Spinal cord (tissue), 10 donors: ENCODE results near the gene IFNLR1. TPM values are rescaled to one million over a fixed set of nuclear protein-coding genes. Genes with fewer than 3 reads are reported as not detected.

Experiments used
- DNase-seq, 6 donors: peaks; one replicate each; pipeline versions ENCODE4 v3.0.0 to v3.0.0-alpha.2; 2013 to 2015; ENCODE audit warnings: low spot score in 6 of 6, low read depth in 4 of 6
- H3K27ac ChIP-seq: one replicate; pipeline ENCODE4 v1.5.1; 2013; ENCODE audit warnings: low read depth, low read length, control low read depth
- H3K27me3 ChIP-seq: one replicate; pipeline ENCODE4 v1.6.1; 2013; ENCODE audit warnings: low read length; ENCODE audit not compliant: control insufficient read depth, insufficient read depth
- H3K36me3 ChIP-seq: one replicate; pipeline ENCODE4 v1.6.1; 2013; ENCODE audit warnings: low read length; ENCODE audit not compliant: control insufficient read depth, insufficient read depth
- H3K4me1 ChIP-seq: one replicate; pipeline ENCODE4 v1.6.1; 2013; ENCODE audit warnings: low read length; ENCODE audit not compliant: control insufficient read depth, insufficient read depth
- H3K4me3 ChIP-seq: one replicate; pipeline ENCODE4 v1.5.1; 2013; ENCODE audit warnings: low read depth, low read length, control low read depth
- H3K9me3 ChIP-seq: one replicate; pipeline ENCODE4 v1.6.1; 2013; ENCODE audit warnings: low read length; ENCODE audit not compliant: control insufficient read depth, insufficient read depth
- WGBS: methylation state at CpG from one replicate; pipeline ENCODE4 v1.1.5; 2013; ENCODE audit warnings: missing lambda C conversion rate; ENCODE audit not compliant: insufficient coverage; 5-methylcytosine and 5-hydroxymethylcytosine counted together
- polyA plus RNA-seq, 2 donors: library from polyadenylated mRNA; unstranded; fragments of 120-200 nt; gene quantifications; one replicate each; pipeline ENCODE4 v1.2.1, GENCODE V29; 2013; ENCODE audit not compliant: insufficient read length in 2 of 2
- total RNA-seq, 2 donors: library from RNA; depleted of rRNA in 1 of 2; stranded (reverse); fragments of 120-200 nt in 1 of 2; fragments of >200 nt in 1 of 2; gene quantifications; one replicate each; pipeline versions ENCODE4 v1.2.3 to v1.2.4, GENCODE V29; 2013 to 2014
- donor health status: healthy.

IFNLR1 gene
- total and polyA plus RNA-seq, 4 donors, result 0.59 to 1.6 (median 0.73) TPM

- H3K4me3 ChIP-seq, result no peak overlapping the region
These were observed 56.7 kb downstream of the IFNLR1 start for GRCh38 chr1:24130385-24130784.

GRCh38 chr1:24127801-24128363 lies 59.2 kb downstream of the IFNLR1 start:
- peaks cover 2% of the 10 kb centered on the region for H3K27me3 ChIP-seq
- no peaks in the 10 kb centered on the region for H3K36me3 ChIP-seq
- DNase-seq, result no peak
- H3K4me3 ChIP-seq, result no peak overlapping the region
- WGBS, result 84% methylated on average over 6 of the region's 7 CpGs
- no peaks in the 10 kb centered on the region for H3K4me1 ChIP-seq
- H3K9me3 ChIP-seq, result peaks cover 2% of the 10 kb centered on the region
- no peak overlapping the region for H3K27ac ChIP-seq

More at GRCh38 chr1:24130385-24130784, 56.7 kb downstream of the IFNLR1 start:
- no peaks in the 10 kb centered on the region for H3K36me3 ChIP-seq
- no peak for DNase-seq
- peaks cover 2% of the 10 kb centered on the region for H3K9me3 ChIP-seq
- H3K4me1 ChIP-seq, result no peaks in the 10 kb centered on the region
- no peak overlapping the region for H3K27ac ChIP-seq
- WGBS, result 100% methylated on average over 1 of the region's 3 CpGs
- H3K27me3 ChIP-seq, result no peaks in the 10 kb centered on the region

GRCh38 chr1:24127134-24127800 lies 59.8 kb downstream of the IFNLR1 start:
- peaks cover 2% of the 10 kb centered on the region for H3K9me3 ChIP-seq
- H3K4me1 ChIP-seq, result no peaks in the 10 kb centered on the region
- no peaks in the 10 kb centered on the region for H3K36me3 ChIP-seq
- DNase-seq, result no peak
- H3K4me3 ChIP-seq, result no peak overlapping the region
- peaks cover 2% of the 10 kb centered on the region for H3K27me3 ChIP-seq
- no peak overlapping the region for H3K27ac ChIP-seq
- no CpG with 5 or more reads among the region's 3 CpGs for WGBS

- WGBS, result no CpG with 5 or more reads among the region's 5 CpGs
- H3K4me3 ChIP-seq, result no peak overlapping the region
- H3K4me1 ChIP-seq, result no peaks in the 10 kb centered on the region
- H3K9me3 ChIP-seq, result peaks cover 2% of the 10 kb centered on the region
- no peak overlapping the region for H3K27ac ChIP-seq
- DNase-seq, result no peak
- peaks cover 2% of the 10 kb centered on the region for H3K27me3 ChIP-seq
- H3K36me3 ChIP-seq, result no peaks in the 10 kb centered on the region
These were observed 60.4 kb downstream of the IFNLR1 start for GRCh38 chr1:24126672-24127023.

GRCh38 chr1:24126018-24126671 lies 60.9 kb downstream of the IFNLR1 start:
- no peak for DNase-seq
- H3K4me1 ChIP-seq, result no peaks in the 10 kb centered on the region
- H3K27ac ChIP-seq, result no peak overlapping the region
- peaks cover 2% of the 10 kb centered on the region for H3K9me3 ChIP-seq
- WGBS, result 42% methylated on average over 4 of the region's 6 CpGs
- no peak overlapping the region for H3K4me3 ChIP-seq
- H3K36me3 ChIP-seq, result no peaks in the 10 kb centered on the region
- H3K27me3 ChIP-seq, result peaks cover 2% of the 10 kb centered on the region

- peaks cover 2% of the 10 kb centered on the region for H3K27me3 ChIP-seq
- H3K9me3 ChIP-seq, result no peaks in the 10 kb centered on the region
- no peaks in the 10 kb centered on the region for H3K36me3 ChIP-seq
- no peak overlapping the region for H3K27ac ChIP-seq
- no peak overlapping the region for H3K4me3 ChIP-seq
- 82% methylated on average over 2 of the region's 4 CpGs for WGBS
- peaks cover 4% of the 10 kb centered on the region for H3K4me1 ChIP-seq
- DNase-seq, result no peak
These were observed 61.6 kb downstream of the IFNLR1 start for GRCh38 chr1:24125456-24125855.

- Histone ChIP-seq H3K4me3 (no peak overlapping the region), H3K27ac (no peak overlapping the region), H3K27me3 (peaks cover 2% of the 10 kb centered on the region), H3K4me1 (peaks cover 9% of the 10 kb centered on the region), H3K36me3 (no peaks in the 10 kb centered on the region), H3K9me3 (no peaks in the 10 kb centered on the region)
- DNase-seq, result no peak
- 86% methylated on average over 1 of the region's 2 CpGs for WGBS
These were observed 62.1 kb downstream of the IFNLR1 start for GRCh38 chr1:24124980-24125379.

GRCh38 chr1:24123611-24124010 lies 63.5 kb downstream of the IFNLR1 start:
- peaks cover 10% of the 10 kb centered on the region for H3K4me1 ChIP-seq
- no peak overlapping the region for H3K27ac ChIP-seq
- no peaks in the 10 kb centered on the region for H3K36me3 ChIP-seq
- 92% methylated on average over 5 of the region's 6 CpGs for WGBS
- DNase-seq, result no peak
- H3K9me3 ChIP-seq, result no peaks in the 10 kb centered on the region
- H3K4me3 ChIP-seq, result no peak overlapping the region
- H3K27me3 ChIP-seq, result peaks cover 2% of the 10 kb centered on the region

- peaks cover 2% of the 10 kb centered on the region for H3K27me3 ChIP-seq
- H3K4me1 ChIP-seq, result peaks cover 10% of the 10 kb centered on the region
- DNase-seq, result no peak
- no peak overlapping the region for H3K4me3 ChIP-seq
- no peaks in the 10 kb centered on the region for H3K36me3 ChIP-seq
- H3K9me3 ChIP-seq, result no peaks in the 10 kb centered on the region
- H3K27ac ChIP-seq, result no peak overlapping the region
- 92% methylated on average over 7 of the region's 7 CpGs for WGBS
These were observed 64.3 kb downstream of the IFNLR1 start for GRCh38 chr1:24122776-24123175.

GRCh38 chr1:24121406-24121805 lies 65.7 kb downstream of the IFNLR1 start:
- no peak overlapping the region for H3K27ac ChIP-seq
- no peak for DNase-seq
- H3K36me3 ChIP-seq, result no peaks in the 10 kb centered on the region
- no peak overlapping the region for H3K4me3 ChIP-seq
- WGBS, result 86% methylated on average over 9 of the region's 14 CpGs
- H3K9me3 ChIP-seq, result no peaks in the 10 kb centered on the region
- H3K4me1 ChIP-seq, result peaks cover 10% of the 10 kb centered on the region
- peaks cover 2% of the 10 kb centered on the region for H3K27me3 ChIP-seq
